Nephron progenitor cell (in vitro differentiated cells): ENCODE data around the gene SMIM45.
A peak's percentile ranks its signal among the peaks of the same experiment; 100 is the strongest.

Source experiments
- DNase-seq: peaks from one replicate; pipeline ENCODE4 v3.0.0; 2021
- H3K27ac Mint-ChIP-seq: 2 replicates; pipeline ENCODE4 v1.8.0; 2021; ENCODE audit warnings: mild to moderate bottlenecking, moderate library complexity, mixed read lengths
- H3K27me3 Mint-ChIP-seq: 2 replicates; pipeline ENCODE4 v1.8.0; 2021; ENCODE audit warnings: mild to moderate bottlenecking, low read depth, mixed read lengths; ENCODE audit not compliant: poor library complexity
- H3K36me3 Mint-ChIP-seq: 2 replicates; pipeline ENCODE4 v1.8.0; 2021; ENCODE audit warnings: low read depth, mixed read lengths
- H3K4me1 Mint-ChIP-seq: 2 replicates; pipeline ENCODE4 v1.8.0; 2021; ENCODE audit warnings: mixed read lengths
- H3K4me3 Mint-ChIP-seq: 2 replicates; pipeline ENCODE4 v1.8.0; 2021; ENCODE audit warnings: mild to moderate bottlenecking, moderate library complexity, mixed read lengths
- H3K9me3 Mint-ChIP-seq: 2 replicates; pipeline ENCODE4 v1.8.0; 2021; ENCODE audit warnings: mild to moderate bottlenecking, moderate library complexity, mixed read lengths
- TF ChIP-seq, protein P1 (sequence below): fragments of 200-600 bp; sonication (generic); IDR thresholded peaks from 2 replicates; pipeline ENCODE4 v1.5.0; 2021; ENCODE audit warnings: antibody characterized with exemption

SMIM45 gene

DNA sequence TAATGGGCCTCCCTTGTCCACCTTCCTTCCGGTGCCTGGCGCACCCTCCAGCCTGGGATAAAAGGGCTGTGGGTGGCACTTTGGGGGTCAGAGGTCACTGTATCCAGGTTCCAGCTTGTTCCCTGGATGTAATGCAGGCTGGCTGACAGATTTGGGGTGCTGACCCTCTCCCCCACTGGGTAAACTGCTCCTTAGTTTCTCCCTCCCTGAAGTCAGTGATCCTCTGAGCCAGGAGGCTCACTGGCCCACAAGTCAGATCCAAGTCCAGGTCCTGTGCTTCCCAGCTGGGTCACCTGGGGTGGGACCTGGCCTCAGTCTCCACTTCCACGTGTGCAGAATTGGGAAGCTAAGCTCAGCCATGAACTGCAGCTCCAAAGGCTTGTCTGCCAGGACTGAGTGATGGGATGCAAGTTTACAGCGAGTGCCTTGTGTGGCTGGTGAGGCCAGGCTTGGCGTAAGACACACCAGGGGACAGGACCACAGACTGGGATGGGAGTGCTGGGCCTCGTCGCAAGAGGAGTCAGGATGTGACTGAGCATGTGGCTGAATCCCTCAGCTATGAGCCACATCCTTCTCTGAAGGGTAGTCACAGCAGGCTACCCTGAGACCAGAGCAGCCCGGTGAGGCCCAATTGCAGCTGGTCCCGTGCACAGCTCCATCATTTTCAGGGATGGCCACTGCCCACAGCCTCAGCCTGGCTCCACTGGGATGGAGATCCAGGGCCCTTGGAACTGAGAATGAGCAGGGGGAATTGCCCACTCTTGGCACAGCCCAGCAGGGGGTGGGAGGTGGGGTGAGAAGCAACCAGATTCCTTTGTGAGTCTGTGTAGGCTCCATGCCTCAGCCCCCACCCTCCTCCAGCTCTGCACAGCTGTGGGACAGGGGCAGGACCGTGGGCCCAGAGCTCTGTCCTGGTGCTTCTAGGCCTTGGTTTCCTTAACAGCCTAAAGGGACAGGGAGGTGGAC is 44.2 kb upstream of the SMIM45 start:
- no peaks in the 10 kb centered on the region for H3K9me3 Mint-ChIP-seq
- TF ChIP-seq, protein P1, sequence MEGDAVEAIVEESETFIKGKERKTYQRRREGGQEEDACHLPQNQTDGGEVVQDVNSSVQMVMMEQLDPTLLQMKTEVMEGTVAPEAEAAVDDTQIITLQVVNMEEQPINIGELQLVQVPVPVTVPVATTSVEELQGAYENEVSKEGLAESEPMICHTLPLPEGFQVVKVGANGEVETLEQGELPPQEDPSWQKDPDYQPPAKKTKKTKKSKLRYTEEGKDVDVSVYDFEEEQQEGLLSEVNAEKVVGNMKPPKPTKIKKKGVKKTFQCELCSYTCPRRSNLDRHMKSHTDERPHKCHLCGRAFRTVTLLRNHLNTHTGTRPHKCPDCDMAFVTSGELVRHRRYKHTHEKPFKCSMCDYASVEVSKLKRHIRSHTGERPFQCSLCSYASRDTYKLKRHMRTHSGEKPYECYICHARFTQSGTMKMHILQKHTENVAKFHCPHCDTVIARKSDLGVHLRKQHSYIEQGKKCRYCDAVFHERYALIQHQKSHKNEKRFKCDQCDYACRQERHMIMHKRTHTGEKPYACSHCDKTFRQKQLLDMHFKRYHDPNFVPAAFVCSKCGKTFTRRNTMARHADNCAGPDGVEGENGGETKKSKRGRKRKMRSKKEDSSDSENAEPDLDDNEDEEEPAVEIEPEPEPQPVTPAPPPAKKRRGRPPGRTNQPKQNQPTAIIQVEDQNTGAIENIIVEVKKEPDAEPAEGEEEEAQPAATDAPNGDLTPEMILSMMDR, result no peak
- H3K4me3 Mint-ChIP-seq, result no peak overlapping the region
- H3K36me3 Mint-ChIP-seq, result peaks cover 7% of the 10 kb centered on the region
- no peak overlapping the region for H3K27ac Mint-ChIP-seq
- peaks cover 22% of the 10 kb centered on the region for H3K4me1 Mint-ChIP-seq
- no peak for DNase-seq
- H3K27me3 Mint-ChIP-seq, result peaks cover 38% of the 10 kb centered on the region

DNA sequence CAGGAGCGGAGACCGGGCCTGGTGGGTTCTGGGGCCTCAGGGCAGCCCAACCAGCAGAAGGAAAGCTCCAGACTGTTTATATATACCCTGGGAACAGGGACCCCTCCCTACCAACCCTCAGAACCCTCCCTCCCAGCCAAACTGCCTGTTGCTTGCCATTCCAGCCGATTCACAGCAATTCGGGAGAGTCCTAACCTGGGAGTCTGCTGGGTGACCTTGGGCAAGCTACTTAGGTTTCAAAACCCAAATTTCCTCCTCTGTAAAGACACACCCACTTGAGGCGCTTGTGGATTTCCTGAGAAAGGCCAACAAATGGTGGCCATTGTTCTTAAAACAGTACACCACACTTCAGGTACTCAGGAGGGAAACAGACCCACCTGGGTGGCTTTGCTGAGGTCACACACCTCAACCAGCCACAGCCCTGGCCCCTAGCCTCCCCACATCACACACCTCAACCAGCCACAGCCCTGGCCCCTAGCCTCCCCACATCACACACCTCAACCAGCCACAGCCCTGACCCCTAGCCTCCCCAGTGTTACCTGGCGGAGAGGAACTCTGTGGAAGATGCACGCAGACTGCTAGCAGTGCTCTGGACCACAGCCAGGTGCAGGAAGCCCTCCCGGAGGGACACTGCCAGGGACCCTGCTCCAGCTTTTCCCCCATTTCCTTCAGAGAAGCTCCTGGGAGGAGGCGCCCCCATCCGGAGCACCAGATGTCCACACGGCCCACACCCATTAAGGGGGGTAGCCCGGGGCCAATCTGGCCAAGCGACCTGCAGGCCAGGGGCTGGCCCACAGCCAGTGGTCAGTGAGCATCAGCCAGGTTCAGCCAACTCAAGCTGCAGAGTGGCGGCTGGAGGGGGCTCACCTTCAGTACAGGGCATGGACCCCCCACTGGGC is 43.3 kb upstream of the SMIM45 start:
- Mint-ChIP-seq H3K27ac (no peak overlapping the region), H3K4me3 (no peak overlapping the region), H3K4me1 (peaks cover 30% of the 10 kb centered on the region), H3K27me3 (peaks cover 47% of the 10 kb centered on the region), H3K36me3 (peaks cover 7% of the 10 kb centered on the region), H3K9me3 (no peaks in the 10 kb centered on the region)
- DNase-seq, result no peak
- TF ChIP-seq, protein P1, result no peak

DNA sequence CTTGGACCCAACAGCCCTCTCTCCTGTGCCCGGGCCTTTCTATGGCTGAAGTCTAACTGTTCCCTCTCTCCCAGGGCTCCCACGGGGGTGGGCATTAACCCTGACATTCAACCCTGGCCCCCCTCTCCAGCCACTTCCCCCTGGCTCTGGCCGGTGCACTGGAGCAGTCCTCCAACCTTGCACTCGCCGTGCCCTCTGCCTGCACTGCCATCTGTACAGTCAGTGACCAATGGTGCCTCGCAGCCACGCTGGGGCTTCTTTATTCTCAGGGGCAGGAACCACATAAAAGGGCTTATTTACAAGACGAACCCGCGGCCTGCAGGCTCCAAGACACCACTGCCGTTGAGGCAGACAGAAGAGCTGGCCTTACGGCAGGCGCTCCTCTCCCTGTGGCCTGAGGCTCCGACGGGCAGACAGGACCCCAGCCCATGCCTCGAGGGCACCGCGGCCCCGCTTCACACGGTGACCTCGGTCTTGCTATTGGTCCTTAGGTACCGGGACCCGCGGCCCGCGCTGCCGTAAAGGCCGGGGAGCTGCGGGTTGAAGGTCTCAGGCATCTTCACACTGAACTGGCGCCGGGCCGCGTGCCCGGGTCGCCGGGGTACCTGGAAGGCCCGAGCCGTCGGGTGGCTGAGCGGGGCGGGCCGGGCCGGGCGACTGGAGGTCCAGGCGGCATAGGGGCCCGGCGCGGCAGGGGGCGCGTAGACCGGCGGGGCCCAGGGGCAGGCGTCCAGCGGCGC is 42.5 kb upstream of the SMIM45 start:
- DNase-seq, result no peak
- H3K36me3 Mint-ChIP-seq, result peaks cover 7% of the 10 kb centered on the region
- no peak overlapping the region for H3K27ac Mint-ChIP-seq
- TF ChIP-seq, protein P1, result no peak
- no peaks in the 10 kb centered on the region for H3K9me3 Mint-ChIP-seq
- peaks cover 30% of the 10 kb centered on the region for H3K4me1 Mint-ChIP-seq
- no peak overlapping the region for H3K4me3 Mint-ChIP-seq
- peaks cover 50% of the 10 kb centered on the region for H3K27me3 Mint-ChIP-seq

DNA sequence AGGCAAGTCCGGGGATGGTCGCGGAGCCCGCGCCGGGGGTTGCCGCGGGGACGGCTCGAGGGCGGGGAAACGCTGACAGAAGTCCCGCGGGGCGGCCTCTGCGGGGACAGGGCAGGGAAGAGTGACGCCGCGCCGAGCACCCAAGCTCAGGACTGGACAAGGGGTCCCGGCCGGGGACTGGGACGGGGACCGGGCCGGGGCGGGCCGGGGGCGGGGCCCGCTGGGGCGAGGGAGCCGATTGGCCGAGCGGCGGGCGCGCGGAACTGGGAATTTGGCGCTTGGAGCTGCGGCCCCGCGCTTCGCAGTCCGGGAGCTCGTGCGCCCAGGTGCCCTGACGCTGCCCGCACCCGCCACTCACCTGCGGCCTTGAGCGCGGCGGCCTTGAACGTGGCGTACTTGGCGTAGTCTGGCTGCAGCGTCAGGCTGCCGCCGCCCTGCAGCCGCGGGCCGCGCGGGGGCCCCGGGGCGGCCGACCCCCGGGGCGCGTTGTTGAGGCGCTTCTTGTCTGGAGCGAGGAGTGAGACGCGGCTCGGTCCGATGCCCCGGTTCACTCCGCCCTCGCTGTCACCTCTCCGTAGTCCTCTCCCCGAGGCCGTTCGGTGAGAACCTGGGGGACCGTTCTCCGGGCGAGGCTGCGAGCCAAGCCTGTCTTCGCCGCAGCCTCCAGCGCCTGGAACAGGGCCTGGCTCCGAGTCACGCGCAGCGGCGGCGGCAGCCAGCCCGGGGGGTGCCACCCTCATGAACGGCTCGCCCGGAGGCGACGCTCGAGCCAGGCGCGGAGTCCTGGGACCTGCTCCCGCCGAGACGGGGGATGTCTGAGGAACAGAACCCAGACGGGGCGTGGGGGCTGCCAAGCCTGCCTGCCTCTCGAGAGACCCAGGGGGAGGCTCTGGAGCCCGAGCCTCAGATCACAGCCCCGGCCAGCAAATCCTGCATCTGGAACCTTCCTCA is 41.6 kb upstream of the SMIM45 start:
- TF ChIP-seq, protein P1, result no peak
- peaks cover 30% of the 10 kb centered on the region for H3K4me1 Mint-ChIP-seq
- H3K27me3 Mint-ChIP-seq, result peaks cover 53% of the 10 kb centered on the region
- H3K27ac Mint-ChIP-seq, result no peak overlapping the region
- peaks cover 7% of the 10 kb centered on the region for H3K36me3 Mint-ChIP-seq
- H3K9me3 Mint-ChIP-seq, result no peaks in the 10 kb centered on the region
- peak; percentile 72 for DNase-seq
- H3K4me3 Mint-ChIP-seq, result no peak overlapping the region
